PC-3 (cell line): ENCODE measurements around the gene KDM6A.
"Not testable (repeated sequence)": the region's sequence is repeated elsewhere in the genome, so short reads cannot be mapped to it uniquely, and the experiment has no call there.

Experiments used
- EZH2 ChIP-seq: fragments of 300-600 bp; sonication (generic); IDR thresholded peaks from one replicate; pipeline ENCODE4 v1.6.1; 2017; ENCODE audit warnings: antibody characterized with exemption, mild to moderate bottlenecking, low read length; ENCODE audit not compliant: unreplicated experiment
- TF ChIP-seq, protein P1 (sequence below): fragments of 300-600 bp; sonication (generic); conservative IDR thresholded peaks from 2 replicates; pipeline ENCODE4 v1.5.1; 2017; ENCODE audit warnings: antibody characterized with exemption, low read depth, mild to moderate bottlenecking, low read length

GRCh38 chrX:44911074-44911600 is 38.1 kb downstream of the KDM6A start:
- TF ChIP-seq, protein P1, sequence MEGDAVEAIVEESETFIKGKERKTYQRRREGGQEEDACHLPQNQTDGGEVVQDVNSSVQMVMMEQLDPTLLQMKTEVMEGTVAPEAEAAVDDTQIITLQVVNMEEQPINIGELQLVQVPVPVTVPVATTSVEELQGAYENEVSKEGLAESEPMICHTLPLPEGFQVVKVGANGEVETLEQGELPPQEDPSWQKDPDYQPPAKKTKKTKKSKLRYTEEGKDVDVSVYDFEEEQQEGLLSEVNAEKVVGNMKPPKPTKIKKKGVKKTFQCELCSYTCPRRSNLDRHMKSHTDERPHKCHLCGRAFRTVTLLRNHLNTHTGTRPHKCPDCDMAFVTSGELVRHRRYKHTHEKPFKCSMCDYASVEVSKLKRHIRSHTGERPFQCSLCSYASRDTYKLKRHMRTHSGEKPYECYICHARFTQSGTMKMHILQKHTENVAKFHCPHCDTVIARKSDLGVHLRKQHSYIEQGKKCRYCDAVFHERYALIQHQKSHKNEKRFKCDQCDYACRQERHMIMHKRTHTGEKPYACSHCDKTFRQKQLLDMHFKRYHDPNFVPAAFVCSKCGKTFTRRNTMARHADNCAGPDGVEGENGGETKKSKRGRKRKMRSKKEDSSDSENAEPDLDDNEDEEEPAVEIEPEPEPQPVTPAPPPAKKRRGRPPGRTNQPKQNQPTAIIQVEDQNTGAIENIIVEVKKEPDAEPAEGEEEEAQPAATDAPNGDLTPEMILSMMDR, result not testable (repeated sequence)
- not testable (repeated sequence) for TF ChIP-seq EZH2
